Left lobe of liver (tissue), 2 donors: ENCODE measurements around the gene AMD1. TPM values are rescaled to one million over a fixed set of nuclear protein-coding genes. Genes with fewer than 3 reads are reported as not detected.

Experiments used
- ATAC-seq: fragments of 200-7000 bp; cut with Tn5 transposase; one replicate; pipeline ENCODE4 v1.9.1; 2020; ENCODE audit warnings: mild to moderate bottlenecking, moderate library complexity
- DNase-seq: peaks from one replicate; pipeline ENCODE4 v3.0.0-alpha.2; 2020; ENCODE audit warnings: low spot score
- total RNA-seq: library from RNA; stranded (reverse); gene quantifications from one replicate; pipeline ENCODE4 v1.2.1, GENCODE V29; 2021
- donor health status: DM: no; HTN: no; CAD: no; lungs with moderate emphysema.
- donor health status: DM: no; HTN: yes; CAD: no.

Gene AMD1
- total RNA-seq, 1 donor from 2014 or later = 14.3 TPM

DNA sequence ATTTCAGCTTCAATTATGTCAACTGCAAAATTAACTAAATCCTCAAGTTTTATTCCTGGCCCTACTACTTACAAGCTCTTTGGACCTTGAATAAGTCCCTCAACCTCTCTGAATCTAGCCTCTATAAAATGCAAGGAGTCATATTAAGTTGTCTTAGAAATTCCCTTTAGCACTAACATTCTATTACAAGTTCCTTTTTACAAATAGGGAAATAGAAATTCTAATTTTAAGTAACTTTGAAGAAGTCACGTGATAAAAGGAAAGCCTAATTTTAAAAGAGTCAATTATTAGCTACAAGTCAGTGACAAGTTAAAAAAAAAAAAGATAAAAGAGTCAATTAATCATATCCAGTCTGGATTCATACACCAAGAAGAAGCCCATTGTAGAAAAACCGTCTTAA is 59.3 kb downstream of the AMD1 start:
- no peak for DNase-seq
- ATAC-seq = no peak

DNA sequence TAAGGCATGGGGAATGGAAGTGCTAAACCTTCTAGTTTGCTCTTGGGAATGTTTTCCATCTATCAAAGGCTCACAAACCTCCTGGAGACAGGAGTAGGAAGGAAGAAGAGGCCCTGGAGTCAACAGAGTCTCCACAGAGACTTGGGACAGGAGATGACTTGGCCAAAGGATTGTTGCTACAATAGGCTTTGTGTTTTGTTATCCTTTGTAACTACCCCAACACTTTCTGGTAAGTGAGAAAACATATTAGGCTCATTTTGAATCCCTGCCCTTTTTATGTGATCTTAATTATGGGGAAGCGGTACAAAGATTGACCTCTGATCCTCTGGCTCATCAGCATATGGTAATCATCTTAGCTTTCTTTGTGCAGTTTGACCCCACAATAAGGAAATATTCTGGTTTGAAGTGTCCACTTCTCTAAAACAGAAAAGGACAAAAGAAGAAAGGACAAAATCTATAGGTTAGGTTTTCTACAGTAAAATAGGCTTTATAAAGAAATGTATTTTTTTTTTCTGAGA is 59.9 kb downstream of the AMD1 start:
- no peak for DNase-seq

DNA sequence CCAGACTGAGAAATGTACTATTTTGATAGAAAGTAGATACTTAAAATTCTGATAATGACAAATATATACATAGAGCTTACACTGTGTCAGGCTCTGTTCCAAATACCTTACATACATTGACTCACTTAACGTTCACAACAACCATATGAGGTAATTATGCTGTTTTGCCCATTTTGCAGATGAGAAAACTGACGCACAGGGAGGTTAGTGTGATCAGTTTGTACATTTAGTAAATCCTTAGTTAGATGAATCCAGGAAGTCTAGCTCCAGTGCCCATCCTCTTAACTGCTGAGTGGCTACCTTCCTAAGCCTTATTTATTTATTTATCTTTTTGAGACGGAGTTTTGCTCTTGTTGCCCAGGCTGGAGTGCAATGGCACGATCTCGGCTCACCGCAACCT is 60.6 kb downstream of the AMD1 start:
- ATAC-seq = no peak

More for the DNA sequence above, 59.9 kb downstream of the AMD1 start:
- no peak for ATAC-seq

DNA sequence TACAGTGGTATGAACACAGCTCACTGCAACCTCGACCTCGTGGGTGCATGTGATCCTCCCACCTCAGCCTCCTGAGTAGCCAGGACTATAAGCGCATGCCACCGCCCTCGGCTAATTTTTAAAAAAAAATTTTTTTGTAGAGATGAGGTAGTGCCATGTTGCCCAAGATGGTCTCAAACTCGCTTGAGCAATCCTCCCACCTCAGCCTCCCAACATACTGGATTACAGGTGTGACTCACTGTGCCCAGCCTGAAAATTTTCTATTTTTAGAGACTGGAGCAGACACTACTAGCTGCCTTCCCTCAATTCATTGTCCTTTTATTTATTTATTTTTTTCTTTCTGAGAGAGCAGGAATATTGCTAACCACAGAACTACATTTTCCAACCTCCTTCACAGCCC is 63.6 kb downstream of the AMD1 start:
- no peak for DNase-seq
- ATAC-seq = no peak

More for the DNA sequence above, 60.6 kb downstream of the AMD1 start:
- DNase-seq = no peak

DNA sequence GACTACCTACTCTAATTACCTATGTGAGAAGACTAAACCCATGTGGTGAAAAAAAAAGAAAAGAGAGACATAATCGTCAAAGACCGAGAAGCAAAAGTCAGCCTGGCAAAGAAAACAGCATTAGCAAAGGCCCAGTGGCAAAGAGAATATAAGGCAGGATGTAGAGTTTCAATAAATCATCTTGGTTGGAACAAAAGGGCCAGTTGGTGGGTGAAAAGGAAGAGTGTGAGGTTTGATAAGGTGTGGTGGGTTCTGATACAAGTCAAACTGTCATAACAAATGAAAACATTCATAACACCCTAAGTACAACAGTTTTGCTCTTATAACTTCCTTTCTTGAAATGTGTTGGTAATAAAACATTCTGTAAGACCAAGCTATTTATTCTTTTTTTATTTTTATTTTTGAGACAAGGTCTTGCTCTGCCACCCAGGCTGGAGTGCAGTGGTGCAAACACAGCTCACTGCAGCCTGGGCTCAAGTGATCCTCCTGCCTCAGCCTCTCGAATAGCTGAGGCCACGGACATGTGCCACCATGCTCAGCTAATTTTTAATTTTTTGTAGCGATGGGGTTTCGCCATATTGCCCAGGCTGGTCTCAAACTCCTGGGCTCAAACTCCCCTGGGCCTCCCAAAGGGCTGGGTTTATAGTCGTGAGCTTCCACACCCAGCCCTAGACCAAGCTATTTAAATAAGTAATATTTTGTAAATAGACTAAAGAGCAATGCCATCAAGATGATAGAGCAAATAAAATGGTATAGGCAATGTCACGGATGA is 65.0 kb downstream of the AMD1 start:
- no peak for DNase-seq

DNA sequence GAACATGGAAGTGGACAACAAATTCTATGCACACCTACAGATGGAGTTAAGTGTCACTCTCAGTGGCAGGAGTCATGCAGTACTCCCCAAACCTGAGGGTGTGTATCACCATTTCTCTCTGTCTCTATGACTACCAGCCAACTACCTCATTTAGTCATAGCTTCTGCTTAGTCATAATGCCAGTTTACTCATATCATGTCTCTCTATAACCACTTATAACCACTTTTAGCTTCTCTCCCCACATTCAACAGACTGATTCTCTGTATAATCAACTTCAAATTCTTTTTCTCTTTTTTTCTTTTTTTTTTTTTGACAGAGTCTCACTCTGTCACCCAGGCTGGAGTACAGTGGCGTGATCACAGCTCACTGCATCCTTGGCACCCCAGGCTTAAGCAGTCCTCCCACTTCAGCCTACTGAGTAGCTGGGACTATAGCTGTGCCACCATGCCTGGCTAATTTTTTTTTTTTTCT is 70.1 kb downstream of the AMD1 start:
- no peak for DNase-seq
- ATAC-seq = no peak

More for the DNA sequence above, 65.0 kb downstream of the AMD1 start:
- no peak for ATAC-seq

Other genes starting within 250 kb of the AMD1 start
- 6.9 TPM for gene CDK19, start 59.3 kb upstream of the AMD1 start, total RNA-seq
- gene GTF3C6, start 83.9 kb downstream of the AMD1 start, total RNA-seq = 23.4 TPM
- gene RPF2, start 107.3 kb downstream of the AMD1 start, total RNA-seq = 10.8 TPM
- 14.9 TPM for gene SLC16A10, start 212.7 kb downstream of the AMD1 start, total RNA-seq